ENCODE measurements around the gene GATB. TPM values are rescaled to one million over a fixed set of nuclear protein-coding genes. Genes with fewer than 3 reads are reported as not detected.

The GATB gene
- total RNA-seq, 1 donor from 2014 or later: 11.1 TPM

DNA sequence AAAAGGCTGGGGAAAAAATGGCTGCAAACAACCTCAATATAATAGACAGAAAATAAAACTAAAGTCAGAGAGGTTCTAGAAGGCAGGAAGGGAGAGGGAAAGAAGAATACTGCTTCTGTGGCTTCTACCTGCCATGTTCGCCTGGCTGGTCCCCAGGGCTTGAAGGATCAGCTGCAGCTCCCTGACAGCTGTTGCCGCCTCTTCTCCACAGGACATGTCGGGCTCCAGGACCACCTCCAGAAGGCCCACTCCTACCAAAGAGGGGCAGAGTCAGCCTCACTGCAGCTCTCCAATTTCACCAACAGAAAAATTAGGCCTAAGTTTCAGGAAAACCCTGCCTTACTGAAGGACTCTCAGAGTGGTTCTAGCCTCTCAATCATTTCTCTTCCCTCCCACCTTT is 44.9 kb downstream of the GATB start:
- no peak overlapping the region for H3K4me3 ChIP-seq (ENCODE audit: low read depth, low read length)
- no peaks in the 10 kb centered on the region for H3K27me3 ChIP-seq (ENCODE audit: control insufficient read depth, insufficient read depth, low read length)
- TF ChIP-seq, protein P1, sequence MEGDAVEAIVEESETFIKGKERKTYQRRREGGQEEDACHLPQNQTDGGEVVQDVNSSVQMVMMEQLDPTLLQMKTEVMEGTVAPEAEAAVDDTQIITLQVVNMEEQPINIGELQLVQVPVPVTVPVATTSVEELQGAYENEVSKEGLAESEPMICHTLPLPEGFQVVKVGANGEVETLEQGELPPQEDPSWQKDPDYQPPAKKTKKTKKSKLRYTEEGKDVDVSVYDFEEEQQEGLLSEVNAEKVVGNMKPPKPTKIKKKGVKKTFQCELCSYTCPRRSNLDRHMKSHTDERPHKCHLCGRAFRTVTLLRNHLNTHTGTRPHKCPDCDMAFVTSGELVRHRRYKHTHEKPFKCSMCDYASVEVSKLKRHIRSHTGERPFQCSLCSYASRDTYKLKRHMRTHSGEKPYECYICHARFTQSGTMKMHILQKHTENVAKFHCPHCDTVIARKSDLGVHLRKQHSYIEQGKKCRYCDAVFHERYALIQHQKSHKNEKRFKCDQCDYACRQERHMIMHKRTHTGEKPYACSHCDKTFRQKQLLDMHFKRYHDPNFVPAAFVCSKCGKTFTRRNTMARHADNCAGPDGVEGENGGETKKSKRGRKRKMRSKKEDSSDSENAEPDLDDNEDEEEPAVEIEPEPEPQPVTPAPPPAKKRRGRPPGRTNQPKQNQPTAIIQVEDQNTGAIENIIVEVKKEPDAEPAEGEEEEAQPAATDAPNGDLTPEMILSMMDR (IDR thresholded peaks at IDR 0.05; ENCODE audit: insufficient read depth, low read length, severe bottlenecking): no peak
- no peak for DNase-seq (ENCODE audit: low read depth)
- FAIRE-seq: no peak
- peaks cover 3% of the 10 kb centered on the region for H3K36me3 ChIP-seq (ENCODE audit: control insufficient read depth, insufficient read depth, low read length)

DNA sequence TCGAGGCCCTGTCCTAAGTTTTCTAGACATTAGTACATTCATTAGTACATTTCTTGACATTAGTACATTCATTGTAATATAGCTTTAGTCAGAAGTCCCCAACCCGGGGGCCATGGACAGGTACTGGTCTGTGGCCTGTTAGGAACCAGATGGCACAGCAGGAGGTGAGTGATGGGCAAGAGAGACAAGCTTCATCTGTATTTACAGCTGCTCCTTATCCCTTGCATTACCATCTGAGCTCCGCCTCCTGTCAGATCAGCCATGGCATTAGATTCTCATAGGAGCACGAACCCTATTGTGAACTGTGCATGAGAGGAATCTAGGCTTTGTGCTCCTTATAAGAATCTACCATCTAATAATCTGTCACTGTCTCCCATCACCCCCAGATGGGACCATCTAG is 48.0 kb downstream of the GATB start:
- DNase-seq (ENCODE audit: low read depth) (no peak), FAIRE-seq (no peak)
- Histone ChIP-seq H3K4me3 (ENCODE audit: low read depth, low read length) (no peak overlapping the region), H3K36me3 (ENCODE audit: control insufficient read depth, insufficient read depth, low read length) (no peaks in the 10 kb centered on the region), H3K27me3 (ENCODE audit: control insufficient read depth, insufficient read depth, low read length) (no peaks in the 10 kb centered on the region)
- TF ChIP-seq, protein P1 (IDR thresholded peaks at IDR 0.05; ENCODE audit: insufficient read depth, low read length, severe bottlenecking): no peak

DNA sequence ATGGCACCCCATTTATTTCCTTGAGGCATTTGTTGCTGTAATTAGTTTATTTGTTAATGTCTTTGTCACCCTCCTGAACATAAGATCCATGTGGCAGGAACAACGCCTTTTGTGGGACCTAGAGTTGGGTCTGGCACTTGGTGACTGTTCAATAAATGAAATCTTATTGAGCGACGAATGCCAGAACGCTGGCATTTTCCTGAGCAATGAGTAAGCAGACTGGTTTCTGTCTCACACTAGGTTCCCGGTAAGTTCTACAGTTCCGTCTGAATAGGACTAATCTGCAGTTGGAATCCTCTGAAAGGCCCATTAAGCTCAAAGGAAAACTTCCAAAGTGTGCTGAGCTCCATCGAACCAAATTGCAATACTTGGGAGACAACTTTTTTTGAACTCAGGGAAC is 49.2 kb downstream of the GATB start:
- no peak overlapping the region for H3K4me3 ChIP-seq (ENCODE audit: low read depth, low read length)
- DNase-seq (ENCODE audit: low read depth) (no peak), FAIRE-seq (no peak)
- TF ChIP-seq, protein P1 (IDR thresholded peaks at IDR 0.05; ENCODE audit: insufficient read depth, low read length, severe bottlenecking): no peak
- H3K36me3 ChIP-seq (ENCODE audit: control insufficient read depth, insufficient read depth, low read length): peaks cover 2% of the 10 kb centered on the region
- H3K27me3 ChIP-seq (ENCODE audit: control insufficient read depth, insufficient read depth, low read length): no peaks in the 10 kb centered on the region

DNA sequence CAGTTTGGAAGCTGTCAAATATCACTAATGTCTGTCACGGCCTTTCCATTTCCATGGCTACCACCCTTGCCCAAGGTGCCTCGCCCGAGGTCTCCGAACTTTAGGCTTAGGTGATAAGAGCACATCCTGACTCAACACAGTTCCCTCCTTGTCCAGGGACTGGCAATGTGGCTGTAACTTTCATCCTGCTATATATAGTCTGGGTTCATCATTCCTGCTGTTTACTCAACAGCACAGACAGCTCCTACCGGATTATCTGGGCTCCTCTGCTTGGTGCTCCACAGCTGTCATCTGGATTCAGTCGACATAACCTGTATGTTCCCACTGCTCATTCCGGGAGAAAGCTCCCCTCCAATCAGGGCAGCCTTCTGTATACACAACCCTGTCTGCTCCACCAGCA is 51.2 kb downstream of the GATB start:
- H3K36me3 ChIP-seq (ENCODE audit: control insufficient read depth, insufficient read depth, low read length): peaks cover 4% of the 10 kb centered on the region
- H3K27me3 ChIP-seq (ENCODE audit: control insufficient read depth, insufficient read depth, low read length): no peaks in the 10 kb centered on the region
- H3K4me3 ChIP-seq (ENCODE audit: low read depth, low read length): no peak overlapping the region
- FAIRE-seq: no peak
- no peak for DNase-seq (ENCODE audit: low read depth)
- TF ChIP-seq, protein P1 (IDR thresholded peaks at IDR 0.05; ENCODE audit: insufficient read depth, low read length, severe bottlenecking): no peak

DNA sequence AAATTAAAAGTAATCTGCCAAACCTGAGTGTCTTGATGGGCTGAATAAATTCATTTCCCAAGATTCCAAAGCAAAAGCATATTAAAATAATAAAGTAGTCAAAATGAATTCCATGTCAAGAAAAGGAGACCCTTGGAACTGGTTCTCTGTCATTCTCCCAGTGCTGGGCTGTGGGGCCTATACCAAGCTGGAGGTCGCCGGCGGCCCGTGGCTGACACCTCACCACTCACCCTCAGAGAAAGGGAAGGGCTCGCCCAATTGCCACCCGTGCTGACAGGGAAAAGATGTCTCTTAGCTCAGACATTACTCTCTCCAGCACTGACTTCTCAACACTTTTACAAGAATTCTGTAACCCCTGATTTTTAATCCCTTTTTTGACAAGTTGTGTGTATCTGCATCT is 51.7 kb downstream of the GATB start:
- DNase-seq (ENCODE audit: low read depth) (no peak), FAIRE-seq (no peak)
- peaks cover 4% of the 10 kb centered on the region for H3K36me3 ChIP-seq (ENCODE audit: control insufficient read depth, insufficient read depth, low read length)
- TF ChIP-seq, protein P1 (IDR thresholded peaks at IDR 0.05; ENCODE audit: insufficient read depth, low read length, severe bottlenecking): no peak
- H3K27me3 ChIP-seq (ENCODE audit: control insufficient read depth, insufficient read depth, low read length): no peaks in the 10 kb centered on the region
- H3K4me3 ChIP-seq (ENCODE audit: low read depth, low read length): no peak overlapping the region

DNA sequence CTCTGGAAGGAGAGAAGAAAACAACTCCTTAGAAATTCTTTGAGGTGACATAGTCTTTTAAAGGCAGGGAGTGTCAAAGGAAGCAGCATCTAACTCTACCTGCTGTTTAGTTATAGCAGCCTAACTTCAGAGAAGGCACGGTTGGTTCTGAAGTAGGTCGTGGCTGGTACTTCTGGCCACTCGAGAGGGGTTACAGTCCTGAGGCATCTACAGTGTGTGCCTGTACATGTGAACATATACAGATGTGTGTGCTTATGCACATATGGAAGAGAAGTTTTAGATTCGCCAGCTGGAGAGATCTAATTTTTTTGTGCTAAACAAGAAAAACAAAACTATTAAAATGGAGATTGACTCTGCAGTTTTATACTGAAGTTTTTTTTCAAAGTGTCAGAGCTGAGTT is 52.7 kb downstream of the GATB start:
- DNase-seq (ENCODE audit: low read depth) (no peak), FAIRE-seq (no peak)
- Histone ChIP-seq H3K27me3 (ENCODE audit: control insufficient read depth, insufficient read depth, low read length) (no peaks in the 10 kb centered on the region), H3K36me3 (ENCODE audit: control insufficient read depth, insufficient read depth, low read length) (peaks cover 4% of the 10 kb centered on the region), H3K4me3 (ENCODE audit: low read depth, low read length) (no peak overlapping the region)
- TF ChIP-seq, protein P1 (IDR thresholded peaks at IDR 0.05; ENCODE audit: insufficient read depth, low read length, severe bottlenecking): no peak
